Prostate gland (tissue), 2 donors: ENCODE measurements around the gene ZAP70.

Experiments
- CTCF ChIP-seq, 4 experiments: fragments of 200-600 bp in 2 of 4; fragments of 450-650 bp in 2 of 4; sonication (generic) in 2 of 4; IDR thresholded peaks; 1 replicate in 3 of 4; 2 replicates in 1 of 4; pipeline ENCODE4 v1.5.1; 2016 to 2019; ENCODE audit warnings: antibody characterized with exemption in 4 of 4, mild to moderate bottlenecking in 2 of 4, moderate library complexity in 2 of 4
- POLR2A ChIP-seq: fragments of 450-650 bp; IDR thresholded peaks from one replicate; pipeline ENCODE4 v1.6.1; 2016; ENCODE audit warnings: antibody characterized with exemption, mild to moderate bottlenecking
- POLR2AphosphoS5 ChIP-seq: sonication (generic); formaldehyde crosslinking; IDR thresholded peaks from one replicate; pipeline ENCODE4 v1.6.1; 2017; ENCODE audit warnings: antibody characterized with exemption

- TF ChIP-seq CTCF (IDR thresholded peaks at IDR 0.05) (no peak), POLR2AphosphoS5 (no peak), POLR2A (no peak)
These were observed 4.2 kb downstream of the ZAP70 start for GRCh38 chr2:97717613-97717995.
